ENCODE results near the gene CAPSL. TPM values are rescaled to one million over a fixed set of nuclear protein-coding genes. Genes with fewer than 3 reads are reported as not detected.

The CAPSL gene
- total RNA-seq, 1 experiment from 2014 or later: not detected

- CTCF ChIA-PET: no interaction called here
- no peaks in the 10 kb centered on the region for H3K9me3 ChIP-seq (ENCODE audit: low read depth, low read length, poor library complexity, severe bottlenecking)
- DNase-seq (ENCODE audit: low spot score): no peak
- POLR2A ChIA-PET (ENCODE audit: low non-redundant PET): interaction anchor here (0.6 kb wide), 1 partner anchor 1092 kb away, joined by 3 read pairs; no protein-coding TSS in a partner anchor
- no peaks in the 10 kb centered on the region for H3K4me1 ChIP-seq (ENCODE audit: insufficient read depth, low read length, poor library complexity, severe bottlenecking)
- H3K4me3 ChIP-seq (ENCODE audit: low read depth, low read length, poor library complexity, severe bottlenecking): no peak overlapping the region
- H3K36me3 ChIP-seq (ENCODE audit: insufficient read depth, low read length, poor library complexity, severe bottlenecking): no peaks in the 10 kb centered on the region
- no peak overlapping the region for H3K27ac ChIP-seq (ENCODE audit: low read depth, low read length, poor library complexity, severe bottlenecking)
- intact Hi-C loops (cut with micrococcal nuclease; ENCODE audit: unreplicated experiment): no loop called here
- no peaks in the 10 kb centered on the region for H3K27me3 ChIP-seq (replicated peaks; ENCODE audit: insufficient read depth, low read depth, low read length, poor library complexity)
- BruUV-seq (replicated peaks): no TSS peak
- no peak for TF ChIP-seq CTCF (conservative IDR thresholded peaks at IDR 0.05; ENCODE audit: low read depth, low read length)
- TF ChIP-seq EZH2 (IDR thresholded peaks at IDR 0.05; ENCODE audit: borderline replicate concordance, low read depth, low read length, poor library complexity, severe bottlenecking): no peak
Measured at GRCh38 chr5:35919191-35919590, 19.2 kb downstream of the CAPSL start.

DNA sequence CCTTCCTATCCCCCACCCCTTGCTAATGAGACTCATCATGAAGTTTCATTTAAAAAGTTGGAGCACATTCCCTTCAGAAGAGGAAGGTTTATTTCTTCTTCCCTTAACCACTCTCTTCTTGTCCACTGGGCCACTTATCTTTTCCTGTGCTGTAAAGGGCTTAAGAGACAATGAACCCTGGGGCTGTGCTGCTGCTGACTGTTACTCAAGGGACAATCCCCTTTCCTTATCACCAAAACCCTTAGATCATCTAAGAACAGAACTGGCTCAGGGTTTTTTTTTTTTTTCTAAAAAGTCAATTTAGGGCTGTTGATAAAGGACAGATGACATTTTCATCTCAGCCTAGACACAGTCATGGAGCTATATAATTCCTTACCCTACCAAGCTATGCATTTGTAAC is 29.6 kb downstream of the CAPSL start:
- Histone ChIP-seq H3K36me3 (ENCODE audit: insufficient read depth, low read length, poor library complexity, severe bottlenecking) (no peaks in the 10 kb centered on the region), H3K27me3 (replicated peaks; ENCODE audit: insufficient read depth, low read depth, low read length, poor library complexity) (no peaks in the 10 kb centered on the region), H3K27ac (ENCODE audit: low read depth, low read length, poor library complexity, severe bottlenecking) (no peak overlapping the region), H3K4me1 (ENCODE audit: insufficient read depth, low read length, poor library complexity, severe bottlenecking) (no peaks in the 10 kb centered on the region), H3K9me3 (ENCODE audit: low read depth, low read length, poor library complexity, severe bottlenecking) (peaks cover 2% of the 10 kb centered on the region), H3K4me3 (ENCODE audit: low read depth, low read length, poor library complexity, severe bottlenecking) (no peak overlapping the region)
- ChIA-PET POLR2A (ENCODE audit: low non-redundant PET) (no interaction called here), CTCF (no interaction called here)
- intact Hi-C loops (cut with micrococcal nuclease; ENCODE audit: unreplicated experiment): no loop called here
- no TSS peak for BruUV-seq (replicated peaks)
- no peak for TF ChIP-seq CTCF (conservative IDR thresholded peaks at IDR 0.05; ENCODE audit: low read depth, low read length)
- TF ChIP-seq EZH2 (IDR thresholded peaks at IDR 0.05; ENCODE audit: borderline replicate concordance, low read depth, low read length, poor library complexity, severe bottlenecking): no peak
- no peak for DNase-seq (ENCODE audit: low spot score)

DNA sequence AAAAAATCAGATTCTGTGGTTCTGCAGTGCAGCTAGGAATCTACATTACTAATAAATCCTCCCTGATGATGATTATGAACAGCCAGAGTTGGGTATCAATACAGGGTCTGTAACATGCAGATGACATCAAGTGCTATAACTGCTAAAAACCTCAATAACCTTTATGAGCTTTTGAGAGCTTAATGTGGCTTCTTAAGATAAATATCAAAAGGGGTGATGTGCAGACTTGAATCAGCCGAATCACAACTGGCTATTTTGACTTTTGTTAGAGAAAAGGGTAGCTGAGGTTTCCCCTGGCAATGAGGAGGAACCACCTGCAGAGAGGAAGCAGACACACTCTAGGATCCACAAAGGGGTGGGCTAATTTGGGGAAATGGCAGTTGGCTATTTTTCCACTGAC is 30.2 kb downstream of the CAPSL start:
- BruUV-seq (replicated peaks): no TSS peak
- Histone ChIP-seq H3K27me3 (replicated peaks; ENCODE audit: insufficient read depth, low read depth, low read length, poor library complexity) (no peaks in the 10 kb centered on the region), H3K4me1 (ENCODE audit: insufficient read depth, low read length, poor library complexity, severe bottlenecking) (no peaks in the 10 kb centered on the region), H3K27ac (ENCODE audit: low read depth, low read length, poor library complexity, severe bottlenecking) (no peak overlapping the region), H3K4me3 (ENCODE audit: low read depth, low read length, poor library complexity, severe bottlenecking) (no peak overlapping the region), H3K9me3 (ENCODE audit: low read depth, low read length, poor library complexity, severe bottlenecking) (peaks cover 3% of the 10 kb centered on the region), H3K36me3 (ENCODE audit: insufficient read depth, low read length, poor library complexity, severe bottlenecking) (no peaks in the 10 kb centered on the region)
- peak; percentile 46 for DNase-seq (ENCODE audit: low spot score)
- intact Hi-C loops (cut with micrococcal nuclease; ENCODE audit: unreplicated experiment): no loop called here
- POLR2A ChIA-PET (ENCODE audit: low non-redundant PET): interaction anchor here (0.7 kb wide), 1 partner anchor 121 kb away, joined by 4 read pairs; no protein-coding TSS in a partner anchor
- TF ChIP-seq EZH2 (IDR thresholded peaks at IDR 0.05; ENCODE audit: borderline replicate concordance, low read depth, low read length, poor library complexity, severe bottlenecking) (no peak), CTCF (conservative IDR thresholded peaks at IDR 0.05; ENCODE audit: low read depth, low read length) (no peak)
- CTCF ChIA-PET: no interaction called here

All from A673 (cell line).